Fibroblast of the aortic adventitia (primary cell): Measurements from ENCODE around the gene TMEM239. TPM values are rescaled to one million over a fixed set of nuclear protein-coding genes. Genes with fewer than 3 reads are reported as not detected.

Experiments used
- DNase-seq: peaks from one replicate; pipeline ENCODE4 v3.0.0-alpha.2; 2010; ENCODE audit warnings: low read depth
- H3K4me3 ChIP-seq: 2 replicates; pipeline ENCODE4 v1.5.1; 2011; ENCODE audit warnings: low read depth, mild to moderate bottlenecking, control low read depth, low read length, moderate library complexity
- CTCF ChIP-seq: IDR thresholded peaks from 2 replicates; pipeline ENCODE4 v1.5.1; 2011; ENCODE audit warnings: mild to moderate bottlenecking, low read length, control low read depth, inconsistent platforms; ENCODE audit not compliant: insufficient read depth
- total RNA-seq: library from RNA; depleted of rRNA; stranded (reverse); fragments of >200 nt; gene quantifications from 2 replicates; pipeline ENCODE4 v1.2.3, GENCODE V29; 2012; ENCODE audit warnings: low replicate concordance

Gene TMEM239
- total RNA-seq, 1 donor: 0.09 TPM

GRCh38 chr20:2799688-2800520, 16.3 kb upstream of the TMEM239 start:
- no peak for TF ChIP-seq CTCF
- H3K4me3 ChIP-seq: peak overlapping the region; percentile 51
- peak; percentile 41 for DNase-seq

GRCh38 chr20:2800521-2801285, 15.5 kb upstream of the TMEM239 start, which contains the start of gene CPXM1:
Gene CPXM1, minus strand, starts transcription at chr20:2800627. Its CDS starts 55 bp downstream, at chr20:2800572.
- TF ChIP-seq CTCF: no peak
- peak within 1 kb of the TSS; percentile 51 for H3K4me3 ChIP-seq
- no peak for DNase-seq

- no peak overlapping the region for H3K4me3 ChIP-seq
- TF ChIP-seq CTCF: no peak
- no peak for DNase-seq
Measured at GRCh38 chr20:2801286-2801728, 14.9 kb upstream of the TMEM239 start.

GRCh38 chr20:2804041-2804828, 11.9 kb upstream of the TMEM239 start:
- DNase-seq: no peak
- TF ChIP-seq CTCF: no peak
- H3K4me3 ChIP-seq: no peak overlapping the region

- no peak overlapping the region for H3K4me3 ChIP-seq
- peak; percentile 19 for DNase-seq
- TF ChIP-seq CTCF: no peak
Measured at GRCh38 chr20:2804852-2805688, 11.1 kb upstream of the TMEM239 start.
